Measurements from ENCODE around the gene FCHSD2. TPM values are rescaled to one million over a fixed set of nuclear protein-coding genes. Genes with fewer than 3 reads are reported as not detected.

The FCHSD2 gene
- total RNA-seq, 1 experiment from 2014 or later: 7.1 TPM

DNA sequence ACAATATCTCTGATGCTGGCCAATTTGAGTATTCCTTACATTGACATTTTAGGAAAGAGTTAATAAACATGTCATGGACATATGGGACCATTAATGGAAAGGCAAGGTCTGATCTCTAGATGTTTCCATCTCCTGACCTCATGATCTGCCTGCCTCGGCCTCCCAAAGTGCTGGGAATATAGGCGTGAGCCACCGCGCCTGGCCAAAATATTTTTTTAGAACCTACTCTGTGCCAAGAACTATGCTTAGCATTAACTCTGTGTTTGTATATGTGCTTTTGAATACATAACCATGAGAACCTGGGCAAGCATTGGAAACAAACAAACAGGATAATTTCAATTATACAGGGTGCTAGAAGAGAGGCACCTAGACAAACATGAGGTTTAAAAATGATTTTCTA lies 204.7 kb downstream of the FCHSD2 start:
- no peaks in the 10 kb centered on the region for H3K4me1 ChIP-seq (ENCODE audit: insufficient read depth, low read length)
- H3K4me3 ChIP-seq (ENCODE audit: low read length): no peak overlapping the region
- BruUV-seq (replicated peaks): no TSS peak
- no peaks in the 10 kb centered on the region for H3K79me2 ChIP-seq (ENCODE audit: low read length)
- H3K9me3 ChIP-seq (ENCODE audit: low read length): no peaks in the 10 kb centered on the region
- no peaks in the 10 kb centered on the region for H4K20me1 ChIP-seq (ENCODE audit: low read length)
- no peak overlapping the region for H2AFZ ChIP-seq (ENCODE audit: low read length)
- DNase-seq: no peak
- H3K36me3 ChIP-seq (ENCODE audit: low read depth, low read length): no peaks in the 10 kb centered on the region
- no peaks in the 10 kb centered on the region for H3K9me2 ChIP-seq (replicated peaks; ENCODE audit: low read length)
- H3K27me3 ChIP-seq (ENCODE audit: low read length): no peaks in the 10 kb centered on the region
- intact Hi-C loops (cut with micrococcal nuclease): no loop called here
- CTCF ChIA-PET: no interaction called here
- POLR2A ChIA-PET (ENCODE audit: unreplicated experiment): interaction anchor here (0.8 kb wide), 1 partner anchor 108 kb away, joined by 13 read pairs; no protein-coding TSS in a partner anchor
- TF ChIP-seq, protein P1, sequence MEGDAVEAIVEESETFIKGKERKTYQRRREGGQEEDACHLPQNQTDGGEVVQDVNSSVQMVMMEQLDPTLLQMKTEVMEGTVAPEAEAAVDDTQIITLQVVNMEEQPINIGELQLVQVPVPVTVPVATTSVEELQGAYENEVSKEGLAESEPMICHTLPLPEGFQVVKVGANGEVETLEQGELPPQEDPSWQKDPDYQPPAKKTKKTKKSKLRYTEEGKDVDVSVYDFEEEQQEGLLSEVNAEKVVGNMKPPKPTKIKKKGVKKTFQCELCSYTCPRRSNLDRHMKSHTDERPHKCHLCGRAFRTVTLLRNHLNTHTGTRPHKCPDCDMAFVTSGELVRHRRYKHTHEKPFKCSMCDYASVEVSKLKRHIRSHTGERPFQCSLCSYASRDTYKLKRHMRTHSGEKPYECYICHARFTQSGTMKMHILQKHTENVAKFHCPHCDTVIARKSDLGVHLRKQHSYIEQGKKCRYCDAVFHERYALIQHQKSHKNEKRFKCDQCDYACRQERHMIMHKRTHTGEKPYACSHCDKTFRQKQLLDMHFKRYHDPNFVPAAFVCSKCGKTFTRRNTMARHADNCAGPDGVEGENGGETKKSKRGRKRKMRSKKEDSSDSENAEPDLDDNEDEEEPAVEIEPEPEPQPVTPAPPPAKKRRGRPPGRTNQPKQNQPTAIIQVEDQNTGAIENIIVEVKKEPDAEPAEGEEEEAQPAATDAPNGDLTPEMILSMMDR (conservative IDR thresholded peaks at IDR 0.05; ENCODE audit: low read depth, low read length): no peak
- TF ChIP-seq EZH2phosphoT487 (IDR thresholded peaks at IDR 0.05; ENCODE audit: borderline replicate concordance, low read length) (no peak), EZH2 (IDR thresholded peaks at IDR 0.05; ENCODE audit: low read length, unreplicated experiment) (no peak)
- H3K9ac ChIP-seq (ENCODE audit: low read length): no peak overlapping the region
- no peaks in the 10 kb centered on the region for H3F3A ChIP-seq (ENCODE audit: low read length, unreplicated experiment)
- no peak for ATAC-seq
- no peak overlapping the region for H3K4me2 ChIP-seq (ENCODE audit: low read length)
- H3K27ac ChIP-seq (ENCODE audit: low read length): no peak overlapping the region

- H3K4me2 ChIP-seq (ENCODE audit: low read length): no peak overlapping the region
- H3K4me3 ChIP-seq (ENCODE audit: low read length): no peak overlapping the region
- H2AFZ ChIP-seq (ENCODE audit: low read length): no peak overlapping the region
- no peak overlapping the region for H3K9ac ChIP-seq (ENCODE audit: low read length)
- H3K79me2 ChIP-seq (ENCODE audit: low read length): no peaks in the 10 kb centered on the region
- BruUV-seq (replicated peaks): no TSS peak
- H4K20me1 ChIP-seq (ENCODE audit: low read length): no peaks in the 10 kb centered on the region
- H3F3A ChIP-seq (ENCODE audit: low read length, unreplicated experiment): no peaks in the 10 kb centered on the region
- H3K27me3 ChIP-seq (ENCODE audit: low read length): no peaks in the 10 kb centered on the region
- H3K36me3 ChIP-seq (ENCODE audit: low read depth, low read length): no peaks in the 10 kb centered on the region
- no peak for TF ChIP-seq EZH2phosphoT487 (IDR thresholded peaks at IDR 0.05; ENCODE audit: borderline replicate concordance, low read length)
- TF ChIP-seq, protein P1 (conservative IDR thresholded peaks at IDR 0.05; ENCODE audit: low read depth, low read length): no peak
- no peak for TF ChIP-seq EZH2 (IDR thresholded peaks at IDR 0.05; ENCODE audit: low read length, unreplicated experiment)
- no peak for DNase-seq
- ChIA-PET POLR2A (ENCODE audit: unreplicated experiment) (no interaction called here), CTCF (no interaction called here)
- no peaks in the 10 kb centered on the region for H3K4me1 ChIP-seq (ENCODE audit: insufficient read depth, low read length)
- intact Hi-C loops (cut with micrococcal nuclease): no loop called here
- no peak for ATAC-seq
- no peaks in the 10 kb centered on the region for H3K9me2 ChIP-seq (replicated peaks; ENCODE audit: low read length)
- no peak overlapping the region for H3K27ac ChIP-seq (ENCODE audit: low read length)
- no peaks in the 10 kb centered on the region for H3K9me3 ChIP-seq (ENCODE audit: low read length)
Measured at GRCh38 chr11:72935700-72936099, 206.4 kb downstream of the FCHSD2 start.

GRCh38 chr11:72932132-72932570 lies 210.0 kb downstream of the FCHSD2 start:
- H3F3A ChIP-seq (ENCODE audit: low read length, unreplicated experiment): no peaks in the 10 kb centered on the region

More at GRCh38 chr11:72932132-72932570, 210.0 kb downstream of the FCHSD2 start:
- no peaks in the 10 kb centered on the region for H3K27me3 ChIP-seq (ENCODE audit: low read length)
- H3K4me3 ChIP-seq (ENCODE audit: low read length): no peak overlapping the region
- no peak overlapping the region for H2AFZ ChIP-seq (ENCODE audit: low read length)
- DNase-seq: peak; percentile 10
- H3K9ac ChIP-seq (ENCODE audit: low read length): no peak overlapping the region
- no peaks in the 10 kb centered on the region for H3K79me2 ChIP-seq (ENCODE audit: low read length)
- intact Hi-C loops (cut with micrococcal nuclease): no loop called here
- CTCF ChIA-PET: no interaction called here
- peaks cover 6% of the 10 kb centered on the region for H3K4me1 ChIP-seq (ENCODE audit: insufficient read depth, low read length)
- no peak overlapping the region for H3K4me2 ChIP-seq (ENCODE audit: low read length)
- H3K9me3 ChIP-seq (ENCODE audit: low read length): no peaks in the 10 kb centered on the region
- no peaks in the 10 kb centered on the region for H3K36me3 ChIP-seq (ENCODE audit: low read depth, low read length)
- no peaks in the 10 kb centered on the region for H4K20me1 ChIP-seq (ENCODE audit: low read length)
- no peak overlapping the region for H3K27ac ChIP-seq (ENCODE audit: low read length)
- TF ChIP-seq EZH2 (IDR thresholded peaks at IDR 0.05; ENCODE audit: low read length, unreplicated experiment): no peak
- TF ChIP-seq EZH2phosphoT487 (IDR thresholded peaks at IDR 0.05; ENCODE audit: borderline replicate concordance, low read length): no peak
- TF ChIP-seq, protein P1 (conservative IDR thresholded peaks at IDR 0.05; ENCODE audit: low read depth, low read length): no peak
- H3K9me2 ChIP-seq (replicated peaks; ENCODE audit: low read length): no peaks in the 10 kb centered on the region
- POLR2A ChIA-PET (ENCODE audit: unreplicated experiment): no interaction called here
- BruUV-seq (replicated peaks): no TSS peak
- peak; percentile 61 for ATAC-seq
